Neutrophil (primary cell): ENCODE results near the gene LHX4.

ENCODE experiments used
- H3K27ac ChIP-seq: fragments of 200-600 bp; sonication (generic); 2 replicates; pipeline ENCODE4 v1.5.1; 2016; ENCODE audit warnings: mild to moderate bottlenecking, moderate library complexity
- H3K27me3 ChIP-seq: fragments of 200-600 bp; sonication (generic); 2 replicates; pipeline ENCODE4 v1.6.0; 2016; ENCODE audit warnings: mild to moderate bottlenecking
- H3K36me3 ChIP-seq: fragments of 200-600 bp; sonication (generic); 2 replicates; pipeline ENCODE4 v1.5.1; 2017
- H3K4me1 ChIP-seq, 2 experiments: fragments of 200-600 bp in 1 of 2; sonication (generic) in 1 of 2; 1 replicate in 1 of 2; 2 replicates in 1 of 2; pipeline versions ENCODE4 v1.5.1 to v1.6.1; 2013 to 2016; ENCODE audit warnings: low read depth in 1 of 2, low read length in 1 of 2, mild to moderate bottlenecking in 1 of 2, moderate library complexity in 1 of 2; ENCODE audit not compliant: control insufficient read depth in 1 of 2, insufficient read depth in 1 of 2
- H3K4me3 ChIP-seq, 2 experiments: fragments of 200-600 bp in 1 of 2; sonication (generic) in 1 of 2; 1 replicate in 1 of 2; 2 replicates in 1 of 2; pipeline ENCODE4 v1.5.1; 2013 to 2016; ENCODE audit warnings: low read depth in 1 of 2, low read length in 1 of 2, mild to moderate bottlenecking in 1 of 2, moderate library complexity in 1 of 2
- H3K9me3 ChIP-seq: fragments of 200-600 bp; sonication (generic); 2 replicates; pipeline ENCODE4 v1.5.1; 2016
- CTCF ChIP-seq: fragments of 200-600 bp; sonication (generic); IDR thresholded peaks from 2 replicates; pipeline ENCODE4 v1.5.1; 2016; ENCODE audit warnings: antibody characterized with exemption

Gene LHX4

GRCh38 chr1:180243517-180244221 is 13.6 kb downstream of the LHX4 start:
- Histone ChIP-seq H3K27ac (no peak overlapping the region), H3K4me3 (no peak overlapping the region), H3K36me3 (no peaks in the 10 kb centered on the region), H3K4me1 (peaks cover 25 to 26% of the 10 kb centered on the region in 2 experiments), H3K9me3 (no peaks in the 10 kb centered on the region), H3K27me3 (peaks cover 53% of the 10 kb centered on the region)
- no peak for TF ChIP-seq CTCF

- H3K36me3 ChIP-seq, result no peaks in the 10 kb centered on the region
- no peak for TF ChIP-seq CTCF
- no peak overlapping the region for H3K4me3 ChIP-seq
- H3K4me1 ChIP-seq, result peaks cover 29% of the 10 kb centered on the region in 2 experiments
- peaks cover 41% of the 10 kb centered on the region for H3K27me3 ChIP-seq
- H3K9me3 ChIP-seq, result no peaks in the 10 kb centered on the region
- no peak overlapping the region for H3K27ac ChIP-seq
Measured at GRCh38 chr1:180244840-180245239, 14.8 kb downstream of the LHX4 start.

GRCh38 chr1:180246579-180246978 is 16.5 kb downstream of the LHX4 start:
- peaks cover 29% of the 10 kb centered on the region in 2 experiments for H3K4me1 ChIP-seq
- H3K4me3 ChIP-seq, result peak overlapping the region; percentile 7 to 22
- peak overlapping the region; percentile 81 for H3K27ac ChIP-seq
- H3K27me3 ChIP-seq, result peaks cover 23% of the 10 kb centered on the region
- no peak for TF ChIP-seq CTCF
- H3K9me3 ChIP-seq, result no peaks in the 10 kb centered on the region
- no peaks in the 10 kb centered on the region for H3K36me3 ChIP-seq

GRCh38 chr1:180247061-180247460 is 17.0 kb downstream of the LHX4 start:
- TF ChIP-seq CTCF, result no peak
- H3K4me1 ChIP-seq, result peaks cover 29 to 30% of the 10 kb centered on the region in 2 experiments
- H3K36me3 ChIP-seq, result no peaks in the 10 kb centered on the region
- peaks cover 19% of the 10 kb centered on the region for H3K27me3 ChIP-seq
- H3K4me3 ChIP-seq, result peak overlapping the region; percentile 7 to 22
- peak overlapping the region; percentile 81 for H3K27ac ChIP-seq
- H3K9me3 ChIP-seq, result no peaks in the 10 kb centered on the region

- Histone ChIP-seq H3K27me3 (peaks cover 13% of the 10 kb centered on the region), H3K36me3 (no peaks in the 10 kb centered on the region), H3K4me1 (peaks cover 34 to 35% of the 10 kb centered on the region in 2 experiments), H3K9me3 (no peaks in the 10 kb centered on the region), H3K27ac (peak overlapping the region; percentile 81), H3K4me3 (peak overlapping the region; percentile 7 to 22)
- no peak for TF ChIP-seq CTCF
Measured at GRCh38 chr1:180247580-180247979, 17.5 kb downstream of the LHX4 start.
